ENCODE data around the gene CTIF.

CTIF gene

DNA sequence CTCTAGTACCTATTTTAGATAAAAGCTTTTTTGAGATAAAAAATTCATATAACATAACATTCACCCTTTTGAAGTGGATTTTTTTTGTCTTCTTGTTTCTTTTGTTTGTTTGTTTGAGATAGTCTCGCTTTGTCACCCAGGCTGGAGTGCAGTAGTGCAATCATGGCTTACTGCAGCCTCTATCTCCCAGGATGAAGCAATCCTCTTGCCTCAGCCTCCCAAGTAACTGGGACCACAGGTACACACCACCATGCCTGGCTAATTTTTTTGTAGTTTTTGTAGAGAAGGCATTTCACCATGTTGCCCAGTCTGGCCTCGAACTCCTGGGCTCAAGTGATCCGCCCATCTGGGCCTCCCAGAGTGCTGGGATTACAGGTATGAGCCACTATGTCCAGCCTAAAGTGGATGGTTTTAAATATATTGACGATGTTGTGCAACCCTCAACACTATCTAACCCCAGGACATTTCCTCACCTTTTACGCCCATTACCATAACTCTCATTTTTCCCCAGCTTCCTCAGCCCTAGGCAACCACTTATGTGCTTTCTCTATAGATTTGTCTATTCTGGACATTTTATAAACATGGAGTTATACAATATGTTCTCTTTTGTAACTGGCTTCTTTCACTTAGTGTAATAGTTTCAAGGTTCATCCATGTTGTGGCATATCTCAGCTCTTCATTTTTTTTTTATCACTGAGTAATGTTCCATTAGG lies 38.8 kb downstream of the CTIF start:
- no peak for DNase-seq

GRCh38 chr18:48578289-48578688 lies 39.5 kb downstream of the CTIF start:
- no peak for DNase-seq

DNA sequence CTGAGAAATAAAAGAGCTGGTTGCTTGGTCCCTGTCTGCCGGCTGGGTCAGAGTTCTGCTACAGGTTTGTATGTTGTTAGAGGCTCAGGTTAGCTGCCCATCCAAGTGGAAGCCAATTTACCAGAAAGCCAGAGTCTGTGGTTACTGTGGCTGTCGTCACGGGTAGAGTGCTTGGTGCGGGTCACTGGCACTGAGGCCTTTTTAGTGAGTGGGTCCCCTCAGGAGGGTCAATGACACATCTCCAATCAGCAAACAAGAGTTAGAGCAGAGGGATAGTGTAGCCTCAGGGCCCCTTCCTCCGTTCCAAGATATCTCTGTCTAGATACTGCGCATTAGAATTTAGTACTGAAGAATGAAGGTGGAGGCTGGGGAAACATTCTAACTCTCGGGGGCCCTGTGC lies 41.2 kb downstream of the CTIF start:
- no peak for DNase-seq

- DNase-seq, result no peak
These were observed 42.0 kb downstream of the CTIF start for GRCh38 chr18:48580782-48581181.

GRCh38 chr18:48581206-48581605 lies 42.4 kb downstream of the CTIF start:
- DNase-seq, result no peak

GRCh38 chr18:48581941-48582340 lies 43.1 kb downstream of the CTIF start:
- no peak for DNase-seq

DNA sequence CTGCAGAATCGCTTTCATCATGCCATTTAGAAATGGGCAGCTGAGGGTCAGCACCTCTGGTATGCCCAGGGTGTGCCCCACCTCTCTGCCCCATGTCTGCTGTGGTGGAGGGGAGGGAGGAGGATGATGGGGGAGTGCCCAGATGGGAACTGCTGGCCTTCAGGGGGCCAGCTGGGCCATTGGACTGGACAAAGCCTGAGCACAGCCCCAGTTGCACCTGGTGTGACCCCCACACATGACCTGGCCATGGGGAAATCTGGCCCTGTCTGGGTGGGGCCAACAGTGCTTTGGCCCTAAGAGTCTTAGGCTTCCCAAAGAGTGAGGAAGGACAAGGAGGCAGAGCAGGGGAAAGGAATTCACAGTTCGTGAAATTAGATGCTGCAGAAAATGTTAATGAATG lies 44.1 kb downstream of the CTIF start:
- DNase-seq, result no peak

DNA sequence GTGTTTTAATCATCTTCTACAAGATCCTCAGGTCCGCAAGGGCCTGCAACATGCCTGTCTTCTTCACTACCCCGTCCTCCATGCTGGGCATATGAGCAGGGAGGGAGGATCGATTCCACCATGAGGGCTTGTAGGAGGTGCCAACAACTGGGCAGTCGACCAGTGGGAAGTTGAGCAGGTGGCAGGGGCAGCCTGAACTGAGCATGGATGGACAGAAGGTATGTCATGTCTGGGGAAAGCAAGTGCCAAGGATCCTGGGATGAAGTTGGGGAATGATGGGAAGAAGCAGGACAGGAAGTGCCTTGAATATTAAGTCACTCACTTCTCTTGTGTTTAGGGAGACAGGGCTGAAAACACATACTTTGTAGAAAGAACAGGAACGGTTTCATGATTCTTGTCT lies 44.7 kb downstream of the CTIF start:
- no peak for DNase-seq

- no peak for DNase-seq
These were observed 51.1 kb downstream of the CTIF start for GRCh38 chr18:48589797-48590519.

- DNase-seq, result no peak
These were observed 51.8 kb downstream of the CTIF start for GRCh38 chr18:48590678-48591077.

GRCh38 chr18:48592540-48593171 lies 53.8 kb downstream of the CTIF start:
- DNase-seq, result no peak

- DNase-seq, result no peak
These were observed 55.8 kb downstream of the CTIF start for GRCh38 chr18:48594471-48595094.

DNA sequence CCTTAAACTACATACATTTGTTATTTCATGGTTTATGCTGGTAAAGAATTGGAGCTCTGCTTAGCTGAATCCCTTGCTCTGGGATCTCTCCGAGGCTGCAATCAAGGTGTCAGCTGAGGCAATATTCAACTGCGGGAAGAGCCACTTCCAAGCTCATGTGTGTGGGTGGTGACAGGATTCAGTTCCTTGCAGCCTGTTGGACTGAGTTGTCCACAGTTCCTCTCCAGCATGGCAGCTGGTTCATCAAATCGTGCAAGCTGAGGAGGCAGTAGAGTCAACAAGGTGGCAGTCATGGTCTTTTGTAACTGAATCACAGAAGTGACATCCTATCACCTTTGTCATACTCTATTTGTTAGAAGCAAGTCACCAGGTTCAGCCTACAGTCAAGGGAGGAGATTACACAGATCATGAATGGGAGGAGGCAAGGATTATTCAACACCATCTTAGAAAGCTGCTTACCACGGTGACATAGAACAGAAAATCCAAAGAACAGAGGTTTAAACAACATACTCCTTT lies 56.9 kb downstream of the CTIF start:
- DNase-seq, result no peak

DNA sequence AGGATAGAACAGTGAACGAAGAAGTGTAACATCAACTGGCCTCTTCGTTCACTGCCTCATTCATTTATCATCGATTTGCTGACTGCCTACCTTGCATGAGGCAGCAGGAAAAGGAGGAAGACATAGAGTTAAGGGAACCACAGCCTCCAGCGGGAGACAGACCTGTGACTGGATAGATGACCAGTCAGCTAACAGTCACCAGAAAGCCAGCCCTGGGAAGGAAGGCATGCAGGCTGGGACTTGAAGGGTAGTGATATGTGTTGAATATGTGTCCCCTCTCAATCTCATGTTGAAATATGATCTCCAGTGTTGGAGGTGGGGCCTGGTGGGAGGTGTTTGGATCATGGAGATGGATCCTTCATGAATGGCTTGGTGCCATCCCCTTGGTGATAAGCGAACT lies 58.3 kb downstream of the CTIF start:
- DNase-seq, result no peak

- DNase-seq, result no peak
These were observed 58.8 kb downstream of the CTIF start for GRCh38 chr18:48597671-48598070.

GRCh38 chr18:48599391-48599790 lies 60.6 kb downstream of the CTIF start:
- DNase-seq, result no peak

DNA sequence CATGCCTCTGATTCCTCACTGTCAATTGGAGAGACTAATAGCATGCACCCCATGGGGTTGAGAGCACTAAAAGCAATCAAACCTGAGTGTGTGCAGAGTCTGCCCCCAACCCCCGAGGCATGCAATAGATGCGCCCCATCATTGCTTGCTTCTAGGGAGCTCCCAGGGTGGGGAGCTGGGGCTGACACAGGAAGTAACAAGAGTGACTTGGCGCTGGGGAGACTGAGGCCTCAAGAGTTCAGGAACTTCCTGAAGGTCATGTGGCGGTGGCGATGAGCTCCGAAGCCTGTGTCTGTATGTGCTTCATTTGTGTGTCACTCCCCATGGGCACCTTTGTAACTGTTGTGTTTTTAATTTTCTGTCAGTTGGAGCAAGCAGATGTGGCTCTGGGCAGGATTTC lies 61.2 kb downstream of the CTIF start:
- no peak for DNase-seq

DNA sequence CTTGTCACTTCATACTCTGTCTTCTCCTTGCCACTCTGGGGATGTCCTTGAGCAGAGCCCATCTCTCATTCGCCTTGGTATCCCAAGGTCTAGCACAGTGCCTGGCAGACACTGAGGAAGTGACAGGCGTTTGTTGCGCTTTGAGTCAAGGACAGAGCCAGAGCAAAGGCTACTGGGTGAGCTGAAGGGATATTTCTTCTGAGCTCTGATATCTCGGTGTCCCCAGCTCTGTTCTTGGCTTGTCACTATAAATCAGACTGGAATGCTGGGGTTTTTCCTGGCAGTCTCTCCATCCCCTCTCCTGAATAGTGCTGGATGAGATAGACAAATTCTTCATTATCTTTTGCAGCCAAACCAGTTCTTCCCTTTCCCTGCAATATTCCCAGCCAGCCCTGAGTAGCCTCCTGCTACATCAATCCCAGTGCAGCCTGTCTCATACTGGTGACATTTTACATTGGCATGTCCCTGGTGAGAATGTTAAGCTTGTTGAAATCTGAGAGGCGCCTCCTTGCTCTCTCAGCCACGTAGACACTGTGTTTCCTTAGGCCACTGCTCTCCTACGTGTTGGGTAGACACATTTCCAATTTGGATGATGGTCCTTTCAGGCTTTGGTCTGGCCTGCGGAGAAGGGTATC lies 61.7 kb downstream of the CTIF start:
- DNase-seq, result peak in 1 of 2 experiments; percentile 3

GRCh38 chr18:48601343-48601742 lies 62.5 kb downstream of the CTIF start:
- no peak for DNase-seq

DNA sequence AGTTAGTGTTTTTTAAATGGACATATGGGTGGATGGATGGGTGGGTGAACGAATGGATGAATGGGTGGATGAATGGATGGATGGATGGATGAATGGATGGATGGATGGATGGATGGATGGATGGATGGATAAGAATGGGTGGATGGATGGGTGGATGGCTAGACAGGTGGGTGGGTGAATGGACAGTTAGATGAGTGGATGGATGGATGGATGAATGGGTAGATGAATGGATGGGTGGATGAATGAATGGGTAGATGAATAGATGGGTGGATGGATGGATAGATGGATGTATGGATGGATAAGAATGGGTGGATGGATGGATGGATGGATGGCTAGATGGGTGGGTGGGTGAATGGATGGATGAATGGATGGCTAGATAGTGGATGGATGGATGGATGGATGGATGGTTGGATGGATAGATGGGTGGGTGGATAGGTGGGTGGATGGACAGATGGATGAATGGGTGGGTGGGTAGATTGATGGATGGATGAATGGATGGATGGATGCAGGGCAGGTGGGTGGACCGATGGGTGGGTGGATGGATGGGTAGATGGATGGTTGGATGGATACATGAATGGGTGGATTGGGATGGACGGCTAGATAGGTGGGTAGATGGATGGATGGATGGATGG lies 64.0 kb downstream of the CTIF start:
- no peak for DNase-seq

- DNase-seq, result peak; percentile 86 to 91
These were observed 66.6 kb downstream of the CTIF start for GRCh38 chr18:48605408-48605845.

Measured in Kasumi-1 (cell line).